ENCODE measurements around the gene C1orf122. TPM values are rescaled to one million over a fixed set of nuclear protein-coding genes. Genes with fewer than 3 reads are reported as not detected.

C1orf122 gene
- total RNA-seq, 2 experiments from 2014 or later = 26.0 to 29.7 TPM

DNA sequence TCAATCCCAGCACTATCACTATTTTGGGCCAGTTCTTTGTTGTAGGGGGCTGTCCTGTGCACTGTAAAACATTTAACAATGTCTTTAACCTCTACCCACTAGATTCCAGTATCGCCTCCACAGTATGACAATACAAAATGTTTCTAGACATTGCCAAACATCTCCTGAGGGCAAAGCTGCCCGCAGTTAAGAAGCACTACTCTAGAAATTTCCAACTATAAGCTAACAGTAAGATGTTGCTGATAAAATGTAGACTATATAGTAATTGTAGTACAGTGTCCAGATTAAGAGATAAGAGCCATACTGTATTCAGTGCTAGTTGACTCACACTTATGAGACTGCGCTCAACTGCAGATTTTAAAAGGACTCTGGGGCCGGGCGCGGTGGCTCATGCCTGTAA is 46.8 kb downstream of the C1orf122 start:
- no peak overlapping the region for H3K27ac ChIP-seq (ENCODE audit: low read depth, low read length, poor library complexity, severe bottlenecking)
- H3K79me2 ChIP-seq (ENCODE audit: insufficient read depth, low read depth, low read length) = peaks cover 59% of the 10 kb centered on the region; the same call in 1 of the 2 replicates
- H3K4me2 ChIP-seq (ENCODE audit: low read length) = no peak overlapping the region
- H3K9me3 ChIP-seq (ENCODE audit: low read length) = no peaks in the 10 kb centered on the region
- ChIA-PET CTCF (ENCODE audit: unreplicated experiment) (no interaction called here), POLR2A (interaction anchor here (0.5 kb wide), 1 partner anchor 107 kb away, joined by 5 read pairs; no protein-coding TSS in a partner anchor)
- H3K36me3 ChIP-seq (ENCODE audit: insufficient read depth, low read length) = peaks cover 42% of the 10 kb centered on the region
- no peaks in the 10 kb centered on the region for H3K9me2 ChIP-seq (ENCODE audit: insufficient read depth, low read length)
- no peak overlapping the region for H3K4me3 ChIP-seq (ENCODE audit: low read depth, low read length, poor library complexity, severe bottlenecking)
- intact Hi-C loops (cut with micrococcal nuclease; ENCODE audit: unreplicated experiment) = no loop called here
- BruUV-seq (replicated peaks) = no TSS peak
- no peak for DNase-seq (ENCODE audit: low spot score)
- H3K4me1 ChIP-seq (ENCODE audit: insufficient read depth, low read length, poor library complexity, severe bottlenecking) = peaks cover 27% of the 10 kb centered on the region
- H4K20me1 ChIP-seq (ENCODE audit: insufficient read depth, low read length) = peaks cover 16% of the 10 kb centered on the region; the same call in 1 of the 2 replicates
- H2AFZ ChIP-seq (ENCODE audit: low read length) = no peak overlapping the region
- no peak for TF ChIP-seq EZH2phosphoT487 (IDR thresholded peaks at IDR 0.05; ENCODE audit: borderline replicate concordance, low read depth, low read length)
- no peak for TF ChIP-seq CTCF (conservative IDR thresholded peaks at IDR 0.05; ENCODE audit: low read length)

Other genes starting within 250 kb of the C1orf122 start
- 107 and 112 TPM in 2 replicates for gene GNL2, start 211.9 kb upstream of the C1orf122 start, total RNA-seq (2014; rRNA removed; shearing (Covaris generic))
- gene GNL2, start 211.9 kb upstream of the C1orf122 start, total RNA-seq (2022) = 66.8 and 72.1 TPM in 2 replicates
- gene RSPO1, start 172.9 kb upstream of the C1orf122 start, total RNA-seq (2014; rRNA removed; shearing (Covaris generic)) = not detected in 2 replicates
- not detected in 2 replicates for gene RSPO1, start 172.9 kb upstream of the C1orf122 start, total RNA-seq (2022)
- gene CDCA8, start 115.3 kb upstream of the C1orf122 start, total RNA-seq (2014; rRNA removed; shearing (Covaris generic)) = 55.2 and 60.0 TPM in 2 replicates
- 111 and 126 TPM in 2 replicates for gene CDCA8, start 115.3 kb upstream of the C1orf122 start, total RNA-seq (2022)
- gene EPHA10, start 42.7 kb upstream of the C1orf122 start, total RNA-seq (2014; rRNA removed; shearing (Covaris generic)) = not detected in 2 replicates
- gene EPHA10, start 42.7 kb upstream of the C1orf122 start, total RNA-seq (2022) = not detected in 2 replicates
- gene MANEAL, start 13.9 kb upstream of the C1orf122 start, total RNA-seq (2014; rRNA removed; shearing (Covaris generic)) = 11.8 and 27.1 TPM in 2 replicates
- gene MANEAL, start 13.9 kb upstream of the C1orf122 start, total RNA-seq (2022) = 18.2 and 20.0 TPM in 2 replicates
- 27.6 and 33.6 TPM in 2 replicates for gene YRDC, start 418 bp downstream of the C1orf122 start, total RNA-seq (2014; rRNA removed; shearing (Covaris generic))
- 24.4 and 28.0 TPM in 2 replicates for gene YRDC, start 418 bp downstream of the C1orf122 start, total RNA-seq (2022)
- gene MTF1, start 51.8 kb downstream of the C1orf122 start, total RNA-seq (2014; rRNA removed; shearing (Covaris generic)) = 1.6 and 1.8 TPM in 2 replicates
- gene MTF1, start 51.8 kb downstream of the C1orf122 start, total RNA-seq (2022) = 12.7 and 16.5 TPM in 2 replicates
- 47.8 and 49.7 TPM in 2 replicates for gene INPP5B, start 139.3 kb downstream of the C1orf122 start, total RNA-seq (2014; rRNA removed; shearing (Covaris generic))
- gene INPP5B, start 139.3 kb downstream of the C1orf122 start, total RNA-seq (2022) = 63.0 and 72.9 TPM in 2 replicates
- 89.5 and 155 TPM in 2 replicates for gene SF3A3, start 182.2 kb downstream of the C1orf122 start, total RNA-seq (2014; rRNA removed; shearing (Covaris generic))
- 106 and 133 TPM in 2 replicates for gene SF3A3, start 182.2 kb downstream of the C1orf122 start, total RNA-seq (2022)
- gene FHL3, start 197.7 kb downstream of the C1orf122 start, total RNA-seq (2014; rRNA removed; shearing (Covaris generic)) = 0.21 and 0.63 TPM in 2 replicates
- 1.2 and 1.8 TPM in 2 replicates for gene FHL3, start 197.7 kb downstream of the C1orf122 start, total RNA-seq (2022)
- gene UTP11, start 204.9 kb downstream of the C1orf122 start, total RNA-seq (2014; rRNA removed; shearing (Covaris generic)) = 43.8 and 61.1 TPM in 2 replicates
- 40.1 and 42.1 TPM in 2 replicates for gene UTP11, start 204.9 kb downstream of the C1orf122 start, total RNA-seq (2022)
- 0.08 and 0.13 TPM in 2 replicates for gene POU3F1, start 239.0 kb downstream of the C1orf122 start, total RNA-seq (2014; rRNA removed; shearing (Covaris generic))
- not detected in 2 replicates for gene POU3F1, start 239.0 kb downstream of the C1orf122 start, total RNA-seq (2022)

All from OCI-LY7 (cell line).